SK-N-SH (cell line): ENCODE data around the gene PLEKHG5. TPM values are rescaled to one million over a fixed set of nuclear protein-coding genes. Genes with fewer than 3 reads are reported as not detected.
"Not testable (repeated sequence)": the region's sequence is repeated elsewhere in the genome, so short reads cannot be mapped to it uniquely, and the experiment has no call there.

Experiments used
- CTCF ChIA-PET: fragments of 300-600, 350-600 bp; formaldehyde crosslinking; extraction: SDS; loops from one replicate; lab custom pipeline; 2021; lab: Yijun Ruan, JAX
- POLR2A ChIA-PET: fragments of 350-600 bp; sonication (Branson Sonifier 250); formaldehyde crosslinking; extraction: SDS; loops from one replicate; lab custom pipeline; 2020; ENCODE audit warnings: antibody characterized with exemption, inconsistent platforms; lab: Yijun Ruan, JAX
- DNase-seq: peaks from one replicate; pipeline ENCODE4 v3.0.0; 2012
- H2AFZ ChIP-seq: fragments of 200-600 bp; sonication (generic); 2 replicates; pipeline ENCODE4 v1.8.1; 2016; ENCODE audit warnings: antibody characterized with exemption, mild to moderate bottlenecking, low read depth
- H3F3A ChIP-seq: fragments of 200-600 bp; sonication (generic); replicated peaks from 2 replicates; pipeline ENCODE3; 2016; ENCODE audit warnings: antibody characterized with exemption, mild to moderate bottlenecking; ENCODE audit not compliant: insufficient read depth
- H3K27ac ChIP-seq, 2 experiments: fragments of 200-500 bp in 1 of 2; fragments of 200-600 bp in 1 of 2; sonication (Bioruptor generic) in 1 of 2; sonication (generic), shearing (Covaris generic) in 1 of 2; 2 replicates each; pipeline versions ENCODE4 v1.5.1 to v1.6.1; 2014 to 2016; ENCODE audit warnings: low read depth in 2 of 2, inconsistent platforms in 1 of 2, low read length in 1 of 2, mild to moderate bottlenecking in 1 of 2, mixed read lengths in 1 of 2
- H3K27me3 ChIP-seq: fragments of 200-600 bp; sonication (generic), shearing (Covaris generic); 2 replicates; pipeline ENCODE4 v1.6.1; 2016; ENCODE audit warnings: mixed run types; ENCODE audit not compliant: insufficient read depth
- H3K36me3 ChIP-seq, 2 experiments: fragments of 200-500 bp in 1 of 2; fragments of 200-600 bp in 1 of 2; sonication (Bioruptor generic) in 1 of 2; sonication (generic) in 1 of 2; replicated peaks in 1 of 2; 2 replicates each; pipeline versions ENCODE3 to v1.5.1; 2014 to 2016; ENCODE audit warnings: low read length in 1 of 2, mild to moderate bottlenecking in 1 of 2; ENCODE audit not compliant: insufficient read depth in 2 of 2, control insufficient read depth in 1 of 2
- H3K4me1 ChIP-seq, 2 experiments: fragments of 200-500 bp in 1 of 2; fragments of 200-600 bp in 1 of 2; sonication (Bioruptor generic) in 1 of 2; sonication (generic), shearing (Covaris generic) in 1 of 2; 2 replicates each; pipeline versions ENCODE4 v1.5.1 to v1.6.1; 2014 to 2016; ENCODE audit warnings: low read depth in 1 of 2, low read length in 1 of 2, mixed run types in 1 of 2; ENCODE audit not compliant: insufficient read depth in 2 of 2, control insufficient read depth in 1 of 2
- H3K4me2 ChIP-seq: fragments of 200-600 bp; sonication (generic), shearing (Covaris generic); 2 replicates; pipeline ENCODE4 v1.6.1; 2017; ENCODE audit warnings: mixed run types
- H3K4me3 ChIP-seq, 2 experiments: fragments of 200-500 bp in 1 of 2; fragments of 200-600 bp in 1 of 2; sonication (Bioruptor generic) in 1 of 2; sonication (generic), shearing (Covaris generic) in 1 of 2; 2 replicates each; pipeline versions ENCODE4 v1.5.1 to v1.8.1; 2014 to 2016; ENCODE audit warnings: low read depth in 2 of 2, inconsistent platforms in 1 of 2, low read length in 1 of 2, mild to moderate bottlenecking in 1 of 2, mixed read lengths in 1 of 2, moderate library complexity in 1 of 2
- H3K79me2 ChIP-seq: fragments of 200-600 bp; sonication (generic); 2 replicates; pipeline ENCODE4 v1.8.1; 2017; ENCODE audit warnings: mild to moderate bottlenecking; ENCODE audit not compliant: insufficient read depth
- H3K9ac ChIP-seq: fragments of 200-600 bp; sonication (generic); 2 replicates; pipeline ENCODE4 v1.6.1; 2017; ENCODE audit warnings: mixed run types
- H3K9me2 ChIP-seq: fragments of 200-600 bp; sonication (generic); 2 replicates; pipeline ENCODE4 v1.6.1; 2017; ENCODE audit warnings: mixed run types
- H3K9me3 ChIP-seq: fragments of 200-600 bp; sonication (generic); 2 replicates; pipeline ENCODE4 v1.6.1; 2017; ENCODE audit warnings: mixed run types, mild to moderate bottlenecking, moderate library complexity
- H4K20me1 ChIP-seq: fragments of 200-600 bp; sonication (generic); 2 replicates; pipeline ENCODE4 v1.6.1; 2017; ENCODE audit warnings: mild to moderate bottlenecking, mixed run types; ENCODE audit not compliant: insufficient read depth
- CTCF ChIP-seq: fragments of 200-600 bp; sonication (generic); IDR thresholded peaks from 2 replicates; pipeline ENCODE4 v1.6.1; 2017; ENCODE audit warnings: antibody characterized with exemption, mild to moderate bottlenecking, moderate library complexity
- FOXM1 ChIP-seq: IDR thresholded peaks from 2 replicates; pipeline ENCODE4 v1.4.0; 2012; ENCODE audit warnings: low read depth, mild to moderate bottlenecking
- GABPA ChIP-seq: IDR thresholded peaks from 2 replicates; pipeline ENCODE4 v1.4.0; 2012; ENCODE audit warnings: low read depth, mild to moderate bottlenecking
- MAX ChIP-seq: IDR thresholded peaks from 2 replicates; pipeline ENCODE4 v1.4.0; 2012; ENCODE audit warnings: low read depth
- MEF2A ChIP-seq: IDR thresholded peaks from 2 replicates; pipeline ENCODE4 v1.4.0; 2012; ENCODE audit warnings: low read depth, borderline replicate concordance
- MXI1 ChIP-seq: IDR thresholded peaks from 2 replicates; pipeline ENCODE4 v1.6.1; 2012; ENCODE audit warnings: mild to moderate bottlenecking, low read depth, low read length, improper control_type of control experiment
- NFIC ChIP-seq: IDR thresholded peaks from 2 replicates; pipeline ENCODE4 v1.4.0; 2012; ENCODE audit warnings: borderline replicate concordance
- NRF1 ChIP-seq: IDR thresholded peaks from 2 replicates; pipeline ENCODE4 v1.6.1; 2012; ENCODE audit warnings: low read depth, mild to moderate bottlenecking, low read length
- RAD21 ChIP-seq: IDR thresholded peaks from 2 replicates; pipeline ENCODE4 v1.6.1; 2012; ENCODE audit warnings: mild to moderate bottlenecking, low read length
- RCOR1 ChIP-seq: fragments of 150-350 bp; IDR thresholded peaks from 2 replicates; pipeline ENCODE4 v1.6.1; 2017; ENCODE audit warnings: antibody characterized with exemption, low read length
- RFX5 ChIP-seq: IDR thresholded peaks from 2 replicates; pipeline ENCODE4 v1.6.1; 2012; ENCODE audit warnings: mild to moderate bottlenecking, improper control_type of control experiment, low read length
- SIN3A ChIP-seq: IDR thresholded peaks from 2 replicates; pipeline ENCODE4 v1.6.1; 2012; ENCODE audit warnings: low read depth, mild to moderate bottlenecking, low read length, moderate library complexity, borderline replicate concordance
- SMC3 ChIP-seq: IDR thresholded peaks from 2 replicates; pipeline ENCODE4 v1.6.1; 2012; ENCODE audit warnings: low read depth, low read length, improper control_type of control experiment
- ZBTB33 ChIP-seq: IDR thresholded peaks from 2 replicates; pipeline ENCODE4 v1.4.0; 2012; ENCODE audit warnings: low read depth, borderline replicate concordance
- WGBS: methylation state at CpG from one replicate; pipeline ENCODE4 v1.1.6; 2017; ENCODE audit warnings: low lambda C conversion rate; 5-methylcytosine and 5-hydroxymethylcytosine counted together
- polyA plus RNA-seq, 3 experiments: library from polyadenylated mRNA; depleted of rRNA; stranded (reverse); fragments of >200 nt; gene quantifications; 2 replicates each; pipeline ENCODE4 v1.2.3, GENCODE V29; 2012

Gene PLEKHG5
- polyA plus RNA-seq, 1 of the 3 experiments (the other 2 are of a cell fraction): 14.9 TPM

GRCh38 chr1:6437012-6437700, 54.3 kb downstream of the PLEKHG5 start:
- H3K27ac ChIP-seq, H4K20me1 ChIP-seq, H3K36me3 ChIP-seq, H3K9me3 ChIP-seq, H3K79me2 ChIP-seq, H3K4me1 ChIP-seq, H3K4me3 ChIP-seq, H3K9ac ChIP-seq, H3K9me2 ChIP-seq, POLR2A ChIA-PET, H2AFZ ChIP-seq, H3K4me2 ChIP-seq, H3K27me3 ChIP-seq: not testable (repeated sequence)
- CTCF ChIA-PET: interaction anchor here (0.5 to 13.6 kb wide), 64 partner anchors 7 to 404 kb away, joined by 3 to 290 read pairs (median 4); partner anchors contain the start of genes ACOT7, ESPN, HES2 and HES3
- DNase-seq: peak; percentile 74
- peak; percentile 36 for TF ChIP-seq SMC3
- TF ChIP-seq RAD21: peak; percentile 41
- 0 out of 2 replicates have a peak, but pooled peaks have one; percentile 8 for TF ChIP-seq NFIC
- TF ChIP-seq CTCF: peak; percentile 48
- TF ChIP-seq, all 33 proteins: peak for 4; not testable (repeated sequence) for 29
- WGBS: 44% methylated on average over 16 of the region's 22 CpGs
- not testable (repeated sequence) for H3F3A ChIP-seq

- H3K4me1 ChIP-seq, H3K27me3 ChIP-seq, H3K36me3 ChIP-seq, H3K4me2 ChIP-seq, H3F3A ChIP-seq, H2AFZ ChIP-seq, H3K27ac ChIP-seq, H3K9me2 ChIP-seq, H3K79me2 ChIP-seq, H3K4me3 ChIP-seq, DNase-seq, H3K9me3 ChIP-seq, POLR2A ChIA-PET, H3K9ac ChIP-seq, H4K20me1 ChIP-seq: not testable (repeated sequence)
- 81% methylated on average over 3 of the region's 3 CpGs for WGBS
- CTCF ChIA-PET: interaction anchor here (0.7 to 13.6 kb wide), 12 partner anchors 17 to 197 kb away, joined by 3 to 290 read pairs (median 8); partner anchors contain the start of genes ESPN, HES2, HES3 and NOL9
Observed at GRCh38 chr1:6436277-6436676, 55.2 kb downstream of the PLEKHG5 start.

GRCh38 chr1:6435547-6435946, 55.9 kb downstream of the PLEKHG5 start:
- Histone ChIP-seq H3K27me3 (no peaks in the 10 kb centered on the region; the same call in 1 of the 2 replicates), H3K36me3 (no peaks in the 10 kb centered on the region), H3K27ac (no peak overlapping the region), H3K9ac (no peak overlapping the region), H3K4me1 (no peaks in the 10 kb centered on the region; a peak in 1 of 4 replicates), H3K4me3 (no peak overlapping the region), H3K9me3 (no peaks in the 10 kb centered on the region), H3F3A (peaks cover 5% of the 10 kb centered on the region), H2AFZ (no peak overlapping the region), H3K4me2 (no peak overlapping the region), H3K79me2 (no peaks in the 10 kb centered on the region), H3K9me2 (no peaks in the 10 kb centered on the region), H4K20me1 (no peaks in the 10 kb centered on the region)
- CTCF ChIA-PET: interaction anchor here (0.8 to 13.6 kb wide), 5 partner anchors 16 to 190 kb away, joined by 3 to 290 read pairs (median 3); partner anchors contain the start of genes ESPN and HES2
- no peak for TF ChIP-seq MXI1
- no peak for TF ChIP-seq SIN3A
- TF ChIP-seq FOXM1: no peak
- no peak for TF ChIP-seq RFX5
- no peak for TF ChIP-seq ZBTB33
- TF ChIP-seq RCOR1: no peak
- no peak for TF ChIP-seq NRF1
- TF ChIP-seq MEF2A: no peak
- TF ChIP-seq GABPA: no peak
- TF ChIP-seq MAX: no peak
- POLR2A ChIA-PET: no interaction called here
- DNase-seq: no peak
- WGBS: 90% methylated on average over 2 of the region's 3 CpGs
